H1 (cell line): ENCODE measurements around the gene PRR12. TPM values are rescaled to one million over a fixed set of nuclear protein-coding genes. Genes with fewer than 3 reads are reported as not detected.

Source experiments
- CTCF ChIA-PET: fragments of 300-600 bp; sonication (Branson Sonifier 250); formaldehyde crosslinking; loops from one replicate; lab custom pipeline; 2021; ENCODE audit not compliant: partially characterized antibody; lab: Charles Lee
- POLR2A ChIA-PET: fragments of 300-600 bp; sonication (Branson Sonifier 250); formaldehyde crosslinking; loops from one replicate; lab custom pipeline; 2021; ENCODE audit warnings: inconsistent platforms; ENCODE audit not compliant: partially characterized antibody; lab: Charles Lee
- DNase-seq, 2 experiments: peaks; one replicate each; pipeline versions ENCODE4 v3.0.0 to v3.0.0-alpha.2; 2010 to 2022; ENCODE audit warnings: low spot score in 2 of 2, low read depth in 1 of 2, mixed read lengths in 1 of 2
- FAIRE-seq: peaks from 2 replicates; lab custom pipeline; 2011; peaks lifted over from hg19 to GRCh38; lab: Jason Lieb, UNC
- H2AFZ ChIP-seq: 2 replicates; pipeline ENCODE4 v1.8.1; 2012; ENCODE audit warnings: low read length, inconsistent platforms
- H2AK5ac ChIP-seq: 2 replicates; pipeline ENCODE4 v1.6.1; 2013; ENCODE audit warnings: low read depth, low read length
- H2BK120ac ChIP-seq: replicated peaks from 2 replicates; pipeline ENCODE3; 2013; ENCODE audit warnings: low read depth, low read length, inconsistent platforms
- H2BK12ac ChIP-seq: 2 replicates; pipeline ENCODE4 v1.6.1; 2013; ENCODE audit warnings: low read depth, low read length
- H2BK15ac ChIP-seq: 2 replicates; pipeline ENCODE4 v1.6.1; 2013; ENCODE audit warnings: low read length
- H2BK20ac ChIP-seq: 2 replicates; pipeline ENCODE4 v1.6.1; 2013; ENCODE audit warnings: low read length
- H2BK5ac ChIP-seq: 2 replicates; pipeline ENCODE4 v1.6.1; 2013; ENCODE audit warnings: low read depth, low read length
- H3K14ac ChIP-seq: 2 replicates; pipeline ENCODE4 v1.6.1; 2013; ENCODE audit warnings: inconsistent platforms; ENCODE audit not compliant: insufficient read length
- H3K18ac ChIP-seq: 2 replicates; pipeline ENCODE4 v1.6.1; 2013; ENCODE audit warnings: low read length; ENCODE audit errors: extremely low read depth
- H3K23ac ChIP-seq: 2 replicates; pipeline ENCODE4 v1.6.1; 2013; ENCODE audit warnings: inconsistent platforms; ENCODE audit not compliant: insufficient read length
- H3K23me2 ChIP-seq: 2 replicates; pipeline ENCODE4 v1.6.1; 2013; ENCODE audit warnings: low read depth, low read length
- H3K27ac ChIP-seq: 2 replicates; pipeline ENCODE4 v1.6.1; 2011; ENCODE audit warnings: low read depth, low read length, inconsistent platforms
- H3K27me3 ChIP-seq, 4 experiments: replicated peaks in 1 of 4; 1 replicate in 1 of 4; 2 replicates in 3 of 4; pipeline versions ENCODE4 v1.6.1 to v1.8.1; 2011 to 2013; ENCODE audit warnings: low read length in 3 of 4, mild to moderate bottlenecking in 3 of 4, inconsistent platforms in 2 of 4, mixed read lengths in 2 of 4, moderate library complexity in 1 of 4; ENCODE audit not compliant: control insufficient read depth in 3 of 4, insufficient read depth in 3 of 4; ENCODE audit errors: extremely low read depth in 1 of 4
- H3K36me3 ChIP-seq, 4 experiments: 2 replicates each; pipeline versions ENCODE4 v1.6.1 to v1.8.1; 2011 to 2013; ENCODE audit warnings: mild to moderate bottlenecking in 4 of 4, low read length in 3 of 4, moderate library complexity in 2 of 4, control low read depth in 1 of 4, inconsistent platforms in 1 of 4; ENCODE audit not compliant: insufficient read depth in 4 of 4, control insufficient read depth in 2 of 4
- H3K4ac ChIP-seq: replicated peaks from 2 replicates; pipeline ENCODE3; 2013; ENCODE audit warnings: low read length, low read depth, mixed read lengths, inconsistent platforms; ENCODE audit not compliant: insufficient read length
- H3K4me1 ChIP-seq, 4 experiments: replicated peaks in 1 of 4; 1 replicate in 1 of 4; 2 replicates in 3 of 4; pipeline versions ENCODE4 v1.6.1 to v1.8.1; 2011 to 2013; ENCODE audit warnings: low read length in 3 of 4, inconsistent platforms in 2 of 4, mixed read lengths in 1 of 4; ENCODE audit not compliant: insufficient read depth in 4 of 4, control insufficient read depth in 3 of 4
- H3K4me2 ChIP-seq, 2 experiments: 2 replicates each; pipeline versions ENCODE4 v1.6.1 to v1.8.1; 2011 to 2013; ENCODE audit warnings: low read depth in 2 of 2, low read length in 2 of 2, control low read depth in 1 of 2, inconsistent platforms in 1 of 2, mild to moderate bottlenecking in 1 of 2; ENCODE audit not compliant: insufficient read depth in 1 of 2
- H3K4me3 ChIP-seq, 4 experiments: fragments of 200-600, 300-600 bp in 1 of 4; sonication (generic), shearing (Covaris generic), sonication (Bioruptor Twin) in 1 of 4; 2 replicates each; pipeline versions ENCODE4 v1.5.1 to v1.8.1; 2011 to 2016; ENCODE audit warnings: low read length in 4 of 4, low read depth in 3 of 4, control low read depth in 2 of 4, inconsistent platforms in 2 of 4, mild to moderate bottlenecking in 2 of 4, mixed read lengths in 1 of 4, moderate library complexity in 1 of 4; ENCODE audit not compliant: insufficient read depth in 2 of 4; ENCODE audit errors: extremely low read depth in 1 of 4
- H3K56ac ChIP-seq: replicated peaks from 2 replicates; pipeline ENCODE3; 2013; ENCODE audit warnings: low read depth, mild to moderate bottlenecking, mixed read lengths, low read length, inconsistent platforms; ENCODE audit not compliant: insufficient read length
- H3K79me1 ChIP-seq: 2 replicates; pipeline ENCODE4 v1.6.1; 2013; ENCODE audit warnings: low read depth, low read length, control low read depth
- H3K79me2 ChIP-seq, 2 experiments: 2 replicates each; pipeline versions ENCODE4 v1.6.1 to v1.8.1; 2012 to 2013; ENCODE audit warnings: low read length in 2 of 2, mild to moderate bottlenecking in 2 of 2, inconsistent platforms in 1 of 2; ENCODE audit not compliant: insufficient read depth in 2 of 2, control insufficient read depth in 1 of 2
- H3K9ac ChIP-seq, 4 experiments: replicated peaks in 1 of 4; 1 replicate in 1 of 4; 2 replicates in 3 of 4; pipeline versions ENCODE4 v1.6.1 to v1.8.1; 2011 to 2013; ENCODE audit warnings: low read depth in 3 of 4, low read length in 3 of 4, control low read depth in 2 of 4, mild to moderate bottlenecking in 2 of 4, moderate library complexity in 2 of 4, inconsistent platforms in 1 of 4; ENCODE audit errors: extremely low read depth in 1 of 4
- H3K9me3 ChIP-seq, 2 experiments: 2 replicates each; pipeline versions ENCODE4 v1.6.1 to v1.8.1; 2012 to 2013; ENCODE audit warnings: mild to moderate bottlenecking in 2 of 2, moderate library complexity in 2 of 2, control low read depth in 1 of 2, inconsistent platforms in 1 of 2, low read depth in 1 of 2, low read length in 1 of 2, mixed read lengths in 1 of 2; ENCODE audit not compliant: insufficient read depth in 2 of 2
- H4K20me1 ChIP-seq, 2 experiments: replicated peaks in 1 of 2; 2 replicates each; pipeline versions ENCODE3 to v1.8.1; 2011 to 2013; ENCODE audit warnings: inconsistent platforms in 2 of 2, low read length in 2 of 2, mild to moderate bottlenecking in 1 of 2; ENCODE audit not compliant: insufficient read depth in 2 of 2, control insufficient read depth in 1 of 2
- H4K5ac ChIP-seq: 2 replicates; pipeline ENCODE4 v1.6.1; 2013; ENCODE audit warnings: low read length, low read depth, mixed read lengths, inconsistent platforms; ENCODE audit not compliant: insufficient read length
- H4K8ac ChIP-seq: 2 replicates; pipeline ENCODE4 v1.8.0; 2013; ENCODE audit warnings: mild to moderate bottlenecking, moderate library complexity, low read length, inconsistent platforms; ENCODE audit not compliant: insufficient read depth; ENCODE audit errors: extremely low read depth
- H4K91ac ChIP-seq: replicated peaks from 2 replicates; pipeline ENCODE3; 2013; ENCODE audit warnings: low read length, mixed read lengths, inconsistent platforms; ENCODE audit not compliant: insufficient read length
- BCL11A ChIP-seq, 2 experiments: IDR thresholded peaks; one replicate each; pipeline ENCODE4 v1.6.1; 2011; ENCODE audit warnings: low read depth in 2 of 2, low read length in 2 of 2, mild to moderate bottlenecking in 2 of 2
- POLR2AphosphoS5 ChIP-seq: IDR thresholded peaks from 2 replicates; pipeline ENCODE4 v1.6.1; 2011; ENCODE audit warnings: low read depth, low read length
- RNF2 ChIP-seq: fragments of 200-900, 300-1000 bp; sonication (generic); IDR thresholded peaks from 2 replicates; pipeline ENCODE4 v1.7.1; 2016; ENCODE audit warnings: borderline replicate concordance, low read depth, mild to moderate bottlenecking, antibody characterized with exemption, low read length; ENCODE audit not compliant: poor library complexity, severe bottlenecking; ENCODE audit errors: missing control alignments
- SIX5 ChIP-seq: IDR thresholded peaks from 2 replicates; pipeline ENCODE4 v1.6.1; 2011; ENCODE audit warnings: mild to moderate bottlenecking, low read depth, low read length
- WGBS, 2 experiments: shearing (Covaris generic) in 1 of 2; methylation state at CpG; one replicate each; pipeline versions ENCODE4 v1.1.6 to v1.1.7; 2013 to 2015; ENCODE audit warnings: low lambda C conversion rate in 2 of 2, mixed read lengths in 2 of 2, inconsistent platforms in 1 of 2, low coverage in 1 of 2, missing lambda C conversion rate in 1 of 2; ENCODE audit not compliant: insufficient replicate concordance in 2 of 2, insufficient coverage in 1 of 2, insufficient read length in 1 of 2; ENCODE audit errors: extremely low coverage in 1 of 2, missing lambda C conversion rate in 1 of 2; 5-methylcytosine and 5-hydroxymethylcytosine counted together
- polyA plus RNA-seq, 7 experiments: library from polyadenylated mRNA; depleted of rRNA in 3 of 7; stranded (reverse) in 5 of 7; unstranded in 2 of 7; fragments of >200 nt in 5 of 7; fragments of 200-250 nt in 2 of 7; gene quantifications; 1 replicate in 5 of 7; 2 replicates in 1 of 7; 4 replicates in 1 of 7; pipeline versions ENCODE4 v1.2.1 to v1.2.3, GENCODE V29; 2011 to 2013; ENCODE audit warnings: missing spikeins in 2 of 7, mixed read lengths in 2 of 7
- total RNA-seq: library from RNA; stranded (reverse); fragmentation: NEBNext Ultra II Directional; extraction: Animal tissue kit (Norgen Biotek cat#: 25700); gene quantifications from 2 replicates; pipeline ENCODE4 v1.2.1, GENCODE V29; 2021
- TF ChIP-seq, protein P1 (sequence below), 3 experiments: IDR thresholded peaks; 1 replicate in 2 of 3; 2 replicates in 1 of 3; pipeline versions ENCODE4 v1.5.1 to v1.6.1; 2011; ENCODE audit warnings: low read length in 3 of 3, mild to moderate bottlenecking in 3 of 3, inconsistent platforms in 2 of 3, low read depth in 1 of 3, moderate library complexity in 1 of 3; ENCODE audit not compliant: insufficient read depth in 1 of 3; ENCODE audit errors: control extremely low read depth in 1 of 3

The PRR12 gene
- total and polyA plus RNA-seq, 2 of the 8 experiments (the other 6 are each of a cell fraction or from before 2014, with no cell fraction given), result 2.5 to 59.4 TPM

DNA sequence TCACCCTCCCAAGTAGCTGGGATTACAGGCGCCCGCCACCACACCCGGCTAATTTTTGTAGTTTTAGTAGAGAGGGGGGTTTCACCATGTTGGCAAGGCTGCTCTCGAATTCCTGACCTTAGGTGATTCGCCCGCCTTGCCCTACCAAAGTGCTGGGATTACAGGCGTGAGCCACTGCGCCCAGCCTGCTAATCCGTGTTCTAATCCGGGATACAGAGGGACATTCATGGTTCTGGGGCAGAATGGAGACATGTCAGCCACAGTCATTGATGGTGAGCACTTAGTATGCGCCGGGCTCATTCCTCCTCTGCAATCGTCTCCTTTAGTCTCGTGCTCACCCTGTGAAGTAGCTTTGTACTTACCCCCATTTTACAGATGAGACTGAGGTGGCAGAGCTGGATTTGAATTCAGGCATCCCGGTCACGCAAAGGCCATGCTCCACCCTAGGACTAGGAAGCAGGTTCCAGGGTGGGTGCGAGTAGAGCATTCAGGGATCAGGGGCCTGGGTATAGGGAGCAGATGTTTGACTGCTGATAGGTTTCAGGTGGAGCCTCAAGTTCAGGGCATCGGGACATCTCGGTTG is 40.7 kb downstream of the PRR12 start:
- Histone ChIP-seq H3K4ac (no peak overlapping the region), H4K20me1 (peaks cover 0 to 2% of the 10 kb centered on the region in 2 experiments), H2BK120ac (no peak overlapping the region), H3K79me1 (no peaks in the 10 kb centered on the region), H4K5ac (no peak overlapping the region), H2BK5ac (no peak overlapping the region), H2BK20ac (no peak overlapping the region), H2BK12ac (no peak overlapping the region), H3K79me2 (no peaks in the 10 kb centered on the region), H3K27me3 (no peaks in the 10 kb centered on the region), H2AFZ (no peak overlapping the region), H3K18ac (no peak overlapping the region), H4K8ac (no peak overlapping the region), H3K4me3 (no peak overlapping the region), H4K91ac (no peak overlapping the region), H2BK15ac (no peak overlapping the region), H3K36me3 (peaks cover 0 to 12% (median under 1%) of the 10 kb centered on the region in 4 experiments; a peak in 5 of 8 replicates), H3K4me1 (peaks cover 0 to 17% (median 3%) of the 10 kb centered on the region in 4 experiments; a peak in 4 of 7 replicates), H3K4me2 (no peak overlapping the region), H3K23me2 (no peaks in the 10 kb centered on the region), H3K27ac (no peak overlapping the region), H3K9ac (no peak overlapping the region), H3K14ac (no peak overlapping the region), H2AK5ac (no peak overlapping the region), H3K9me3 (no peaks in the 10 kb centered on the region), H3K56ac (no peak overlapping the region), H3K23ac (no peak overlapping the region)
- DNase-seq, result no peak
- no peak for FAIRE-seq
- 85% methylated on average over 19 of the region's 19 CpGs; no CpG with 5 or more reads in 1 of the 2 experiments for WGBS, 2 experiments
- ChIA-PET POLR2A (interaction anchor here (0.8 to 50.7 kb wide), 9 partner anchors 8 to 135 kb away, joined by 3 to 840 read pairs (median 4); partner anchors contain the start of genes NOSIP, PRMT1, PRR12 and PRRG2), CTCF (interaction anchor here (0.6 to 1.2 kb wide), 6 partner anchors 8 to 286 kb away, joined by 3 to 4 read pairs (median 3); partner anchors contain the start of gene RRAS)
- no peak for TF ChIP-seq RNF2
- no peak for TF ChIP-seq SIX5
- TF ChIP-seq, protein P1, sequence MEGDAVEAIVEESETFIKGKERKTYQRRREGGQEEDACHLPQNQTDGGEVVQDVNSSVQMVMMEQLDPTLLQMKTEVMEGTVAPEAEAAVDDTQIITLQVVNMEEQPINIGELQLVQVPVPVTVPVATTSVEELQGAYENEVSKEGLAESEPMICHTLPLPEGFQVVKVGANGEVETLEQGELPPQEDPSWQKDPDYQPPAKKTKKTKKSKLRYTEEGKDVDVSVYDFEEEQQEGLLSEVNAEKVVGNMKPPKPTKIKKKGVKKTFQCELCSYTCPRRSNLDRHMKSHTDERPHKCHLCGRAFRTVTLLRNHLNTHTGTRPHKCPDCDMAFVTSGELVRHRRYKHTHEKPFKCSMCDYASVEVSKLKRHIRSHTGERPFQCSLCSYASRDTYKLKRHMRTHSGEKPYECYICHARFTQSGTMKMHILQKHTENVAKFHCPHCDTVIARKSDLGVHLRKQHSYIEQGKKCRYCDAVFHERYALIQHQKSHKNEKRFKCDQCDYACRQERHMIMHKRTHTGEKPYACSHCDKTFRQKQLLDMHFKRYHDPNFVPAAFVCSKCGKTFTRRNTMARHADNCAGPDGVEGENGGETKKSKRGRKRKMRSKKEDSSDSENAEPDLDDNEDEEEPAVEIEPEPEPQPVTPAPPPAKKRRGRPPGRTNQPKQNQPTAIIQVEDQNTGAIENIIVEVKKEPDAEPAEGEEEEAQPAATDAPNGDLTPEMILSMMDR (IDR thresholded peaks at IDR 0.05; ENCODE audit: control extremely low read depth in 1 of 3, insufficient read depth in 1 of 3, low read depth in 1 of 3, low read length in 3 of 3), result no peak
- no peak for TF ChIP-seq BCL11A (IDR thresholded peaks at IDR 0.05; ENCODE audit: low read depth in 2 of 2, low read length in 2 of 2)
- 0 out of 2 replicates have a peak, but pooled peaks have one; percentile 38 for TF ChIP-seq POLR2AphosphoS5
